Kidney (tissue), 14 donors: ENCODE data around the gene FHAD1. TPM values are rescaled to one million over a fixed set of nuclear protein-coding genes. Genes with fewer than 3 reads are reported as not detected.

Source experiments
- DNase-seq, 5 donors: peaks; one replicate each; pipeline ENCODE4 v3.0.0-alpha.2; 2013 to 2020
- FAIRE-seq: peaks from 2 replicates; lab custom pipeline; 2012; peaks lifted over from hg19 to GRCh38; lab: Jason Lieb, UNC
- H3K27ac ChIP-seq, 2 donors: one replicate each; pipeline ENCODE4 v1.7.0; 2013; ENCODE audit warnings: low read depth in 2 of 2, low read length in 2 of 2, inconsistent platforms in 1 of 2
- H3K27me3 ChIP-seq: one replicate; pipeline ENCODE4 v1.7.1; 2013; ENCODE audit warnings: low read length, inconsistent platforms; ENCODE audit not compliant: control insufficient read depth, insufficient read depth
- H3K36me3 ChIP-seq, 3 donors: one replicate each; pipeline versions ENCODE4 v1.7.0 to v1.7.1; 2013; ENCODE audit warnings: low read length in 3 of 3, control low read depth in 1 of 3, inconsistent platforms in 1 of 3; ENCODE audit not compliant: insufficient read depth in 3 of 3, control insufficient read depth in 2 of 3
- H3K4me1 ChIP-seq, 3 donors: one replicate each; pipeline versions ENCODE4 v1.7.0 to v1.7.1; 2013; ENCODE audit warnings: low read length in 3 of 3, inconsistent platforms in 1 of 3, low read depth in 1 of 3; ENCODE audit not compliant: control insufficient read depth in 2 of 3, insufficient read depth in 2 of 3
- H3K4me3 ChIP-seq, 3 donors: one replicate each; pipeline versions ENCODE4 v1.7.0 to v1.8.1; 2013; ENCODE audit warnings: low read length in 3 of 3, control low read depth in 1 of 3, inconsistent platforms in 1 of 3
- H3K9ac ChIP-seq, 3 donors: one replicate each; pipeline versions ENCODE4 v1.7.0 to v1.7.1; 2013; ENCODE audit warnings: low read length in 3 of 3, control low read depth in 1 of 3, inconsistent platforms in 1 of 3
- H3K9me3 ChIP-seq, 3 donors: one replicate each; pipeline versions ENCODE4 v1.7.0 to v1.7.1; 2013; ENCODE audit warnings: low read length in 3 of 3, control low read depth in 1 of 3, inconsistent platforms in 1 of 3; ENCODE audit not compliant: control insufficient read depth in 2 of 3, insufficient read depth in 1 of 3
- intact Hi-C: fragments of 100-400 bp; cut with DNase I; formaldehyde crosslinking; loops from one replicate; pipeline ENCODE4 v1.11.1; 2022
- polyA plus RNA-seq: library from polyadenylated mRNA; stranded (reverse); fragments of 350-450 nt; fragmentation: Illumina TruSeq; extraction: RNeasy Lipid Tissue Mini Kit (QIAGEN cat#74804); gene quantifications from one replicate; pipeline ENCODE4 v1.2.3, GENCODE V29; 2014; ENCODE audit warnings: low read depth, low replicate concordance; ENCODE audit not compliant: insufficient read depth
- total RNA-seq: library from RNA; stranded (reverse); fragmentation: NEBNext Ultra II Directional; extraction: Animal tissue kit (Norgen Biotek cat#: 25700); gene quantifications from one replicate; pipeline ENCODE4 v1.2.1, GENCODE V29; 2021
- TF ChIP-seq, protein P1 (sequence below): IDR thresholded peaks from 3 replicates; pipeline ENCODE4 v1.5.1; 2012; ENCODE audit warnings: mild to moderate bottlenecking, moderate library complexity, borderline replicate concordance; ENCODE audit not compliant: insufficient read depth; ENCODE audit errors: extremely low read depth
- donor health status: control.
- donor health status: control.
- donor health status: control.
- donor health status: control.
- donor health status: control.
- donor health status: DM: yes; HTN: yes; CAD: no.
- donor health status: Normal renal cell carcinoma (clear cell type).

The FHAD1 gene
- total and polyA plus RNA-seq, 2 donors from 2014 or later: 0.84 to 4.2 TPM

DNA sequence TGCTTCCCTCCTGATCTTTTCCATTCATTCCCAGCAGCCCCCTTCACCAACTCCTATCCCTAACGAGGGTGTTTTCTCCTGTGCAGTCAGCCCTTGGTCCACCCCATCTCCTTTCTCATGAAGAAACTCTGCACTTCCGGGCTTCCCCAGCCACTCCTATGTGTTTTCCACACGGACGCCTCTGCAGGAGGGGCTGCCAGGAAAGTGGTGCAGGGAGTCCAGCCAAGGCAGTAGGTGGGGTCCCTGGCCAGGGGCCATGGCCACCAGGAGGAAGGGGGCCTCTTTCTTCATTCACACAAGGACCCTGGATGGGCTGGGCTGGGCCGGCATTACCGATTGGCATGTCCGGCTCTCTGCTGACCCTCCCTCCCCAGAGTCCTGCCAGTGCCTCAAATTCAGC lies 89.8 kb downstream of the FHAD1 start:
- DNase-seq (no peak), FAIRE-seq (no peak)
- no peak overlapping the region for H3K27ac ChIP-seq
- TF ChIP-seq, protein P1, sequence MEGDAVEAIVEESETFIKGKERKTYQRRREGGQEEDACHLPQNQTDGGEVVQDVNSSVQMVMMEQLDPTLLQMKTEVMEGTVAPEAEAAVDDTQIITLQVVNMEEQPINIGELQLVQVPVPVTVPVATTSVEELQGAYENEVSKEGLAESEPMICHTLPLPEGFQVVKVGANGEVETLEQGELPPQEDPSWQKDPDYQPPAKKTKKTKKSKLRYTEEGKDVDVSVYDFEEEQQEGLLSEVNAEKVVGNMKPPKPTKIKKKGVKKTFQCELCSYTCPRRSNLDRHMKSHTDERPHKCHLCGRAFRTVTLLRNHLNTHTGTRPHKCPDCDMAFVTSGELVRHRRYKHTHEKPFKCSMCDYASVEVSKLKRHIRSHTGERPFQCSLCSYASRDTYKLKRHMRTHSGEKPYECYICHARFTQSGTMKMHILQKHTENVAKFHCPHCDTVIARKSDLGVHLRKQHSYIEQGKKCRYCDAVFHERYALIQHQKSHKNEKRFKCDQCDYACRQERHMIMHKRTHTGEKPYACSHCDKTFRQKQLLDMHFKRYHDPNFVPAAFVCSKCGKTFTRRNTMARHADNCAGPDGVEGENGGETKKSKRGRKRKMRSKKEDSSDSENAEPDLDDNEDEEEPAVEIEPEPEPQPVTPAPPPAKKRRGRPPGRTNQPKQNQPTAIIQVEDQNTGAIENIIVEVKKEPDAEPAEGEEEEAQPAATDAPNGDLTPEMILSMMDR: no peak
- H3K36me3 ChIP-seq: no peaks in the 10 kb centered on the region
- no peaks in the 10 kb centered on the region for H3K9me3 ChIP-seq
- H3K4me1 ChIP-seq: no peaks in the 10 kb centered on the region
- H3K4me3 ChIP-seq: no peak overlapping the region
- intact Hi-C loops: no loop called here
- no peaks in the 10 kb centered on the region for H3K27me3 ChIP-seq
- no peak overlapping the region for H3K9ac ChIP-seq

DNA sequence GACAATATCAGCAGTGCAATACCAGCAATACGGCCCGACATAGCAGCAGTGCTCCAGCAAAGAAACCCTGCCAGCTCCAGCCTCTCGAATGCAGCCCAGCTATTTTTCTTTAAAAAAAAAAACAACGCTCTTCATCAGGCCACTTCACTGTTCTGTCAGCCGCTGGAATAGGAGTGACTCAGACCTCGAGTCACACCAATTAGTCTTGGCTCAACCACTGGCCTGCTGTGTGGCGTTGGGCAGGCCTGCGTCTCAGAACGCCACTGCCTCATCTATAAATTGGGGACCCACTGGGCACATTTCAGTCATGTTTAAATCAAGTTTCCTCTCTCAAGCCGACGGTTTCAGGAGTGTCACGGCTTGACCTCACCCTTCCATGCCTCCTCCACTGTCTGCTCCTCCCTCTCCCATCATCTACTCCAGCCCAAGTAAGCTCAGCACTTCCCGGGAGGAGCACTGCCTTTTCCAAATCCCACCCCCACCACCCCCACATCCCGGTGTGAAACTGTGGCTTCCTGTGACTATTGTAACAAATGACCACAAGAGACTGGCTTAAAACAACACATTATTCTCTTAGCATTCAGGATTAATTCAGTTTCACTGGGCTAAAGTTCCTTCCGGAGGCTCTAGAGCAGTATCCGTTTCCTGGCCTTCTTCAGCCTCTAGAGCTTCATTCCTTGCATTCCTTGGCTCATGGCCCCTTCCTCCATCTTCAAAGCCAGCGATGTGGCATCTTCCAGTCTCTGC lies 90.8 kb downstream of the FHAD1 start:
- FAIRE-seq: no peak
- Histone ChIP-seq H3K9ac (no peak overlapping the region), H3K27me3 (no peaks in the 10 kb centered on the region), H3K4me3 (no peak overlapping the region), H3K9me3 (no peaks in the 10 kb centered on the region), H3K36me3 (no peaks in the 10 kb centered on the region), H3K27ac (peak overlapping the region in 1 of 2 donors; percentile 1), H3K4me1 (no peaks in the 10 kb centered on the region)
- intact Hi-C loops: no loop called here
- DNase-seq: peak in 1 of 5 donors; percentile 64
- TF ChIP-seq, protein P1: no peak

- H3K36me3 ChIP-seq: no peaks in the 10 kb centered on the region
- no peak overlapping the region for H3K4me3 ChIP-seq
- no peaks in the 10 kb centered on the region for H3K27me3 ChIP-seq
- no peaks in the 10 kb centered on the region for H3K9me3 ChIP-seq
- no peak for DNase-seq
- no peaks in the 10 kb centered on the region for H3K4me1 ChIP-seq
- TF ChIP-seq, protein P1: no peak
- no peak overlapping the region for H3K9ac ChIP-seq
- H3K27ac ChIP-seq: no peak overlapping the region
- no peak for FAIRE-seq
- intact Hi-C loops: no loop called here
These were observed 92.5 kb downstream of the FHAD1 start for GRCh38 chr1:15339570-15339969.

- Histone ChIP-seq H3K27ac (no peak overlapping the region), H3K4me1 (no peaks in the 10 kb centered on the region), H3K4me3 (no peak overlapping the region), H3K9me3 (no peaks in the 10 kb centered on the region), H3K36me3 (no peaks in the 10 kb centered on the region), H3K9ac (no peak overlapping the region), H3K27me3 (no peaks in the 10 kb centered on the region)
- TF ChIP-seq, protein P1: no peak
- no peak for FAIRE-seq
- intact Hi-C loops: no loop called here
- no peak for DNase-seq
These were observed 94.2 kb downstream of the FHAD1 start for GRCh38 chr1:15341228-15341627.
